ENCODE results near the gene EEA1.

DNA sequence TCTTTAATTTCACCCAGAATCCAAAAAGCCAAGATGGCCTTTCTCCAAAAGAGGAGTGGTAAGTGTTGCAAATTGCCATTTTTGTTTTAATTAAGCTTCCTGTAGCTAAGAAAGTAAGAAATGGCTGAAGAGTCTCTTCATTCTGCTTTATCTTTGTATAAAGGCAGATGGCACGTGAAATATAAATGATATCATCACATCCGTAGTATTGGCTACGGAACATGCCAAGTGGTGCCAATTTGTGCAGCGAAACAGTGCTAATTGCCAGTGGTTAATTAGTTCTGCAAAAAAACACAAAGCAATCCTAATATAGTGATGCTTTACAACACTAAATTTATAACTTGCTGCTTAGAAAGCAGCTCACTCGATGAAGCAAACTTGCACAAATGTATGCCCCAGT is 196.9 kb downstream of the EEA1 start:
- TF ChIP-seq, protein P1, sequence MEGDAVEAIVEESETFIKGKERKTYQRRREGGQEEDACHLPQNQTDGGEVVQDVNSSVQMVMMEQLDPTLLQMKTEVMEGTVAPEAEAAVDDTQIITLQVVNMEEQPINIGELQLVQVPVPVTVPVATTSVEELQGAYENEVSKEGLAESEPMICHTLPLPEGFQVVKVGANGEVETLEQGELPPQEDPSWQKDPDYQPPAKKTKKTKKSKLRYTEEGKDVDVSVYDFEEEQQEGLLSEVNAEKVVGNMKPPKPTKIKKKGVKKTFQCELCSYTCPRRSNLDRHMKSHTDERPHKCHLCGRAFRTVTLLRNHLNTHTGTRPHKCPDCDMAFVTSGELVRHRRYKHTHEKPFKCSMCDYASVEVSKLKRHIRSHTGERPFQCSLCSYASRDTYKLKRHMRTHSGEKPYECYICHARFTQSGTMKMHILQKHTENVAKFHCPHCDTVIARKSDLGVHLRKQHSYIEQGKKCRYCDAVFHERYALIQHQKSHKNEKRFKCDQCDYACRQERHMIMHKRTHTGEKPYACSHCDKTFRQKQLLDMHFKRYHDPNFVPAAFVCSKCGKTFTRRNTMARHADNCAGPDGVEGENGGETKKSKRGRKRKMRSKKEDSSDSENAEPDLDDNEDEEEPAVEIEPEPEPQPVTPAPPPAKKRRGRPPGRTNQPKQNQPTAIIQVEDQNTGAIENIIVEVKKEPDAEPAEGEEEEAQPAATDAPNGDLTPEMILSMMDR (IDR thresholded peaks at IDR 0.05): no peak
- no peak for TF ChIP-seq POLR2A (IDR thresholded peaks at IDR 0.05)

Data from esophagus squamous epithelium (tissue), 4 donors.